Chondrocyte (in vitro differentiated cells): ENCODE data around the gene CDC42EP3. TPM values are rescaled to one million over a fixed set of nuclear protein-coding genes. Genes with fewer than 3 reads are reported as not detected.

Source experiments
- DNase-seq: peaks from one replicate; pipeline ENCODE4 v3.0.0; 2021; ENCODE audit warnings: mixed read lengths, low spot score
- H3K27ac Mint-ChIP-seq: one replicate; pipeline ENCODE4 v1.8.0; 2021; ENCODE audit warnings: mild to moderate bottlenecking, moderate library complexity, mixed read lengths; ENCODE audit not compliant: unreplicated experiment
- H3K27me3 Mint-ChIP-seq: 2 replicates; pipeline ENCODE4 v1.8.0; 2021; ENCODE audit warnings: low read depth, mixed read lengths
- H3K36me3 Mint-ChIP-seq: 2 replicates; pipeline ENCODE4 v1.8.0; 2021; ENCODE audit warnings: low read depth, mixed read lengths
- H3K4me1 Mint-ChIP-seq: 2 replicates; pipeline ENCODE4 v1.8.0; 2021; ENCODE audit warnings: low read depth, mild to moderate bottlenecking, mixed read lengths
- H3K4me3 Mint-ChIP-seq: one replicate; pipeline ENCODE4 v1.8.0; 2021; ENCODE audit warnings: mild to moderate bottlenecking, moderate library complexity, mixed read lengths; ENCODE audit not compliant: unreplicated experiment
- H3K9me3 Mint-ChIP-seq: 2 replicates; pipeline ENCODE4 v1.8.0; 2021; ENCODE audit warnings: low read depth, mixed read lengths
- CTCF ChIP-seq: fragments of 200-600 bp; sonication (generic); IDR thresholded peaks from 2 replicates; pipeline ENCODE4 v1.5.0; 2021; ENCODE audit warnings: antibody characterized with exemption, mild to moderate bottlenecking, moderate library complexity
- total RNA-seq: library from RNA; stranded (reverse); gene quantifications from 3 replicates; pipeline ENCODE4 v1.2.1, GENCODE V29; 2021

CDC42EP3 gene
- total RNA-seq, 1 donor from 2014 or later, result 91.2 TPM

- no peaks in the 10 kb centered on the region for H3K27me3 Mint-ChIP-seq
- TF ChIP-seq CTCF, result no peak
- no peaks in the 10 kb centered on the region for H3K9me3 Mint-ChIP-seq
- H3K36me3 Mint-ChIP-seq, result no peaks in the 10 kb centered on the region
- H3K4me1 Mint-ChIP-seq, result peaks cover 25% of the 10 kb centered on the region
- no peak for DNase-seq
- H3K4me3 Mint-ChIP-seq, result no peak overlapping the region
- H3K27ac Mint-ChIP-seq, result no peak overlapping the region
Measured at GRCh38 chr2:37618326-37618725, 53.1 kb downstream of the CDC42EP3 start.

GRCh38 chr2:37617119-37617892 is 54.1 kb downstream of the CDC42EP3 start:
- H3K9me3 Mint-ChIP-seq, result no peaks in the 10 kb centered on the region
- no peaks in the 10 kb centered on the region for H3K27me3 Mint-ChIP-seq
- TF ChIP-seq CTCF, result no peak
- no peak overlapping the region for H3K4me3 Mint-ChIP-seq
- DNase-seq, result no peak
- peaks cover 29% of the 10 kb centered on the region for H3K4me1 Mint-ChIP-seq
- H3K27ac Mint-ChIP-seq, result no peak overlapping the region
- H3K36me3 Mint-ChIP-seq, result no peaks in the 10 kb centered on the region

DNA sequence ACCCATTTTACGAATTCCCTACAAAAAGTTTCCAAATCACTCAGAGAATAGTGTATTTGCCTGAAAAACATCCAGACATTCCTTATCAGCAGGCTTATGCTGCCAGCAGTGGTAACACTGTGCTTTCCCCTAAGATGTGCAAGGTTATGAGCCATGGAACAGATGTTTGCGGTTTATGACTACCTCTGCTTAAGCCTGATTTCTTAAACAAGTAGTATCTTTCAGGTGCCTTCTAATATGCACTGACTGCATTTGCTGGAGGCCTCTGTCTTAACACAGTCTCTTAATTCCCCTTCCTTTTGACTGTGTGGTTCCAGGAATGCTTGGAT is 54.8 kb downstream of the CDC42EP3 start:
- no peak overlapping the region for H3K27ac Mint-ChIP-seq
- H3K9me3 Mint-ChIP-seq, result no peaks in the 10 kb centered on the region
- TF ChIP-seq CTCF, result no peak
- no peaks in the 10 kb centered on the region for H3K36me3 Mint-ChIP-seq
- H3K4me1 Mint-ChIP-seq, result peaks cover 35% of the 10 kb centered on the region
- DNase-seq, result no peak
- H3K27me3 Mint-ChIP-seq, result no peaks in the 10 kb centered on the region
- H3K4me3 Mint-ChIP-seq, result no peak overlapping the region

DNA sequence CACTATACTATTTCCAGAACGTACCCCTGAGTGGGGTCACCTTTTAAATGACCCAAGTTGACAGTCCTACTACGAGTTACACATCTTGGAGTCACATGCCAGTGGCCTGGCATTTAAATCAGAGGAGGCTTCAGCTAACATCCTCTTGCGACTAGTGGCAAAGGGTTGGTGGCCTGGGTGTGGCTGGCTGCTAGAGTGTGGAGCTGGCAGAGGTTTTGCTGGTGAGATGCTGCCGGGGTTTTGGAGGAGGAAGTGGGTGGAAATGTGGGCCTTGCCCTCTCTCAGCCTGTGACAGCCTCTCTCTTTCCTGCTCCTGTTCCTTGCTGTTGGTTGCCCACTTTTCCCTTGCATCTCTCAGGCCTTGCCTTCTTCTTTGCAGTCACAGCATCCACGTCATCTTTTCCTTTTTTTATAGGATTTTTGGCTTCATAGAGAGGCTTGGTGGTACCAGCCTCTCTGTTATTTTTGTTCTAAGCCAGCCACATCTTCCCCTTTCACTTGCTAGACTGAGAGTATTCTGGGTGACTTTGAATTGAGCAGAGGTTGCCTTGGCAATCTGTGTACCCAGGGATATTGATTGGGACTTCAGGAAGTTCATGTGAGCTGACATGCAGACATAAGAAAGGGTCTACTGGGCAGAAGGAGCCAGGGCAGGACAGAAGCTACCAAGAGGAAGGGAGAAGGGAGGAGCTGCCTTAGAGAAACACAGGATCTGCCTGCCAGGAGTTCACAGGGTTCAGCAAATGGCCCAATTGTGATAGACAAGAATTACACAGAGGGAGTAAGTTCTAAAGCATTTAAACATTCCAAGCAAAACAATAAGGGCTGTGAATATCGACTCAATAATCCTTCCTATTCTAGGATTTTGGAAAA is 55.4 kb downstream of the CDC42EP3 start:
- TF ChIP-seq CTCF, result no peak
- no peak for DNase-seq
- no peak overlapping the region for H3K27ac Mint-ChIP-seq
- no peaks in the 10 kb centered on the region for H3K27me3 Mint-ChIP-seq
- no peaks in the 10 kb centered on the region for H3K9me3 Mint-ChIP-seq
- no peak overlapping the region for H3K4me3 Mint-ChIP-seq
- no peaks in the 10 kb centered on the region for H3K36me3 Mint-ChIP-seq
- H3K4me1 Mint-ChIP-seq, result peaks cover 41% of the 10 kb centered on the region

- Mint-ChIP-seq H3K27ac (peak overlapping the region; percentile 86), H3K36me3 (no peaks in the 10 kb centered on the region), H3K4me1 (peaks cover 46% of the 10 kb centered on the region), H3K9me3 (no peaks in the 10 kb centered on the region), H3K4me3 (no peak overlapping the region), H3K27me3 (no peaks in the 10 kb centered on the region)
- no peak for TF ChIP-seq CTCF
- DNase-seq, result no peak
Measured at GRCh38 chr2:37614061-37614738, 57.2 kb downstream of the CDC42EP3 start.
